Stimulated activated CD4-positive, alpha-beta T cell treated with anti-CD3 and anti-CD28 coated beads, Interleukin-15, amount 100 ng/mL, for 24 hours (primary cell): ENCODE measurements around the gene CBFA2T2.
"Not testable (repeated sequence)": the region's sequence is repeated elsewhere in the genome, so short reads cannot be mapped to it uniquely, and the experiment has no call there.

Source experiments
- DNase-seq: peaks from one replicate; pipeline ENCODE4 v3.0.0-alpha.2; 2020

CBFA2T2 gene

GRCh38 chr20:33630507-33630906, 140.6 kb downstream of the CBFA2T2 start:
- no peak for DNase-seq

- not testable (repeated sequence) for DNase-seq
Observed at GRCh38 chr20:33631910-33632309, 142.0 kb downstream of the CBFA2T2 start.

GRCh38 chr20:33635341-33635740, 145.4 kb downstream of the CBFA2T2 start:
- DNase-seq = no peak

- no peak for DNase-seq
Observed at GRCh38 chr20:33636776-33637175, 146.9 kb downstream of the CBFA2T2 start.

- DNase-seq = no peak
Observed at GRCh38 chr20:33640287-33640686, 150.4 kb downstream of the CBFA2T2 start.

- DNase-seq = no peak
Observed at GRCh38 chr20:33644313-33645071, 154.6 kb downstream of the CBFA2T2 start.

GRCh38 chr20:33645072-33645358, 155.1 kb downstream of the CBFA2T2 start:
- DNase-seq = no peak

GRCh38 chr20:33645396-33645795, 155.5 kb downstream of the CBFA2T2 start:
- DNase-seq = no peak

GRCh38 chr20:33646191-33646590, 156.3 kb downstream of the CBFA2T2 start:
- DNase-seq = no peak

GRCh38 chr20:33646959-33647602, 157.2 kb downstream of the CBFA2T2 start:
- DNase-seq = not testable (repeated sequence)

- DNase-seq = no peak
Observed at GRCh38 chr20:33647603-33648395, 157.9 kb downstream of the CBFA2T2 start.

GRCh38 chr20:33648396-33649004, 158.6 kb downstream of the CBFA2T2 start:
- DNase-seq = no peak

GRCh38 chr20:33649201-33649681, 159.3 kb downstream of the CBFA2T2 start:
- DNase-seq = no peak

- DNase-seq = no peak
Observed at GRCh38 chr20:33650111-33650752, 160.3 kb downstream of the CBFA2T2 start.

GRCh38 chr20:33650753-33651561, 161.1 kb downstream of the CBFA2T2 start:
- no peak for DNase-seq

- DNase-seq = no peak
Observed at GRCh38 chr20:33651562-33652048, 161.7 kb downstream of the CBFA2T2 start.

GRCh38 chr20:33653218-33653899, 163.5 kb downstream of the CBFA2T2 start:
- DNase-seq = peak; percentile 57

GRCh38 chr20:33653900-33654596, 164.2 kb downstream of the CBFA2T2 start:
- peak; percentile 5 for DNase-seq

- peak; percentile 1 for DNase-seq
Observed at GRCh38 chr20:33654680-33655161, 164.8 kb downstream of the CBFA2T2 start.

GRCh38 chr20:33655164-33655563, 165.3 kb downstream of the CBFA2T2 start:
- DNase-seq = no peak
